ENCODE measurements around the gene DIS3L2.

The DIS3L2 gene

DNA sequence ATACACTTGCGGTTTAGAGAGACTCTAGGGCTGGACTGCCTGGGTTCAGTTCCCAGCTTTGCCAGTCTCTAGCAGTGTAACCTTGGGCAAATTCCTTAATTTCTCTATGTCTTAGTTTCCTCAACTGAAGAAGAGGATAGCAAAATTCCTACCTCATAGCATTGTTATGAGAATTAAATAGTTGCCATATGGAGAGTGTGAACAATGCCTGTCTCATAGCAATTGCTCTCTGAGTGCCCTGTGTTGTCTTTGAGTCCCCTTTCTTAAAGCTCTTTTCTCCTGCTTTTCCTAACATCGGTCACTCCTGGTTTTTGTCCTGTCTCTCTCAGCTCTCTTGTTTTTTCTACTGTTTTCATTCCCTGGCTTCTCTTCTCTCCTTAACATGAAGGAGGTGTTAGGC lies 300.3 kb downstream of the DIS3L2 start:
- no peak for TF ChIP-seq POLR2A (IDR thresholded peaks at IDR 0.05; ENCODE audit: low read length)
- DNase-seq = no peak

GRCh38 chr2:232263295-232263694 lies 301.8 kb downstream of the DIS3L2 start:
- TF ChIP-seq POLR2A (IDR thresholded peaks at IDR 0.05; ENCODE audit: low read length) (no peak), GATA1 (IDR thresholded peaks at IDR 0.05; ENCODE audit: low read depth, low read length) (no peak)
- no peak for DNase-seq

DNA sequence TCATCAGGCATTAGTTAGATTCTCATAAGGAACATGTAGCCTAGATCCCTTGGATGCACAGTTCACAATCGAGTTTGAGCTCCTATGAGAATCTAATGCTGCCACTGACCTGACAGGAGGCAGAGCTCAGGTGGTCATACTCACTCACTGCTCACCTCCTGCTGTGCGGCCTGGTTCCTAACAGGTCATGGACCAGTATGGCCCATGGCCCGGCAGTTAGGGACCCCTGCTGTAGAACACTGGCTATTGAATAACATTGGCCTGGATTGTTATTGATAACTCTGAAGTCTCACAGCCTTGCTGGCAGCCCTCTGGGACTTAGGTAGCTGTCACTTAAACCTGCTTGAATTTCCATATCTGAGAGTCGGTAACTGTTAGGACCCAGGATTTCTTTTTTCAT lies 302.6 kb downstream of the DIS3L2 start:
- no peak for TF ChIP-seq POLR2A (IDR thresholded peaks at IDR 0.05; ENCODE audit: low read length)
- no peak for TF ChIP-seq GATA1 (IDR thresholded peaks at IDR 0.05; ENCODE audit: low read depth, low read length)
- no peak for DNase-seq

DNA sequence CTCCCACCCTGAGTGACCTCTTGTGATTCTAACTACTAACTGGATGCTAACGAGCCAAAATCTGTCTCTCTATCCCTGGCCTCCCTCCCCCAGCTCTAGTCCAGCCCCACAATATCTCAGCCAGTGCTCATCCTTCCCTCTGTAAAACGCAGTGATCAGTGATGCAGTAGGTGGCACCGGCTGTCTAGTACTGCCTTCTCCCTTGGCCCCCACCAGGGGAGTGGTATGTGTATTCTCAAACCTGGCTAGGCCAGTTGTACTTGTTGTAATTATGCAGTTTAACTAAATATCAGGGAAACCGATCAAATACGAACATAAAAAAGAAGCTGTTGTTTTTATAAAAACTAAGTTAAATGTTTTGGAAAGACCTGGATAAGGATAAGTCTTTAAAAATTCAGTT lies 303.8 kb downstream of the DIS3L2 start:
- no peak for DNase-seq
- TF ChIP-seq POLR2A (IDR thresholded peaks at IDR 0.05; ENCODE audit: low read length) (no peak), GATA1 (IDR thresholded peaks at IDR 0.05; ENCODE audit: low read depth, low read length) (no peak)

GRCh38 chr2:232268636-232269165 lies 307.2 kb downstream of the DIS3L2 start:
- TF ChIP-seq POLR2A (IDR thresholded peaks at IDR 0.05; ENCODE audit: low read length) (no peak), GATA1 (IDR thresholded peaks at IDR 0.05; ENCODE audit: low read depth, low read length) (no peak)
- DNase-seq = no peak

DNA sequence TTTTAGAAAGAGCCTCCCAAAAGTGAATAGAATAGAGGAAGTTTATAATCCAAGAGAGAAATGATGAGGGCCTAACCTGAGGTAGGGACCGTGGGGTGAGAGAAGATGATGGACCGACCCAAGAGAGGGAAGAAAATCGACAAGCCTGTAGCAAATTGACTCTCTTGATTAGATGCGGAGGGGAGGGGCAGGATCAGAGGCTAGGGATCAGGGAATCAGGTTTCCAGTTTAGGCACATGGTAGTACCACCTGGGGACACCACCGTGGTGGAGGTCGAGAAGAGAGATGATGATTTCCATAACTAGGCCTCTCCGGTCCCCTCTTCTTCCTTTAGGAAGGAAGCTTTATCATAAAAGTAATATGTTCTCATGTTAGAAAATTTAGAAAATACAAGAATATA lies 308.4 kb downstream of the DIS3L2 start:
- no peak for TF ChIP-seq GATA1 (IDR thresholded peaks at IDR 0.05; ENCODE audit: low read depth, low read length)
- TF ChIP-seq POLR2A (IDR thresholded peaks at IDR 0.05; ENCODE audit: low read length) = no peak
- DNase-seq = no peak

GRCh38 chr2:232273903-232274643 lies 312.6 kb downstream of the DIS3L2 start:
- no peak for DNase-seq
- TF ChIP-seq GATA1 (IDR thresholded peaks at IDR 0.05; ENCODE audit: low read depth, low read length) (no peak), POLR2A (IDR thresholded peaks at IDR 0.05; ENCODE audit: low read length) (no peak)

DNA sequence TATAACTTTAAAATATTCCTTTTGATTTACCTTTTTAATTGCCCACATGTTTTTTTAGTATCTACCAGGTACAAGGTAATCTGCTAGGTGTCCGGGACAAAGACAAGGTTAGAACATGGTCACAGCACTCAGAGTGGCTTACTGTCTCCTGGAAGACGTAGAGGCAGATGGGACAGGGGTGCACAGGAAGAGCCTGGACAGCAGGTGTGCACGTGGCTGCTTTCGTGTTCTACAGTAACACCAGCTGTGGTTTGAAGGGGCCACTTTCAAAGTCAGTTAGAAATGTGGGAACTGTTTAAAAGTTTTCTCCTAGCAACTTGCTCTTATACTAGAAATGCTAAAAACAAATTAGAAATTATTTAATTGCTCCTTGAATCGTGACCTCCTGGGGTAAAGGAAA lies 314.2 kb downstream of the DIS3L2 start:
- no peak for TF ChIP-seq POLR2A (IDR thresholded peaks at IDR 0.05; ENCODE audit: low read length)
- no peak for TF ChIP-seq GATA1 (IDR thresholded peaks at IDR 0.05; ENCODE audit: low read depth, low read length)
- no peak for DNase-seq

- DNase-seq = no peak
- TF ChIP-seq GATA1 (IDR thresholded peaks at IDR 0.05; ENCODE audit: low read depth, low read length) = no peak
- TF ChIP-seq POLR2A (IDR thresholded peaks at IDR 0.05; ENCODE audit: low read length) = no peak
These were observed 314.7 kb downstream of the DIS3L2 start for GRCh38 chr2:232276084-232276732.

DNA sequence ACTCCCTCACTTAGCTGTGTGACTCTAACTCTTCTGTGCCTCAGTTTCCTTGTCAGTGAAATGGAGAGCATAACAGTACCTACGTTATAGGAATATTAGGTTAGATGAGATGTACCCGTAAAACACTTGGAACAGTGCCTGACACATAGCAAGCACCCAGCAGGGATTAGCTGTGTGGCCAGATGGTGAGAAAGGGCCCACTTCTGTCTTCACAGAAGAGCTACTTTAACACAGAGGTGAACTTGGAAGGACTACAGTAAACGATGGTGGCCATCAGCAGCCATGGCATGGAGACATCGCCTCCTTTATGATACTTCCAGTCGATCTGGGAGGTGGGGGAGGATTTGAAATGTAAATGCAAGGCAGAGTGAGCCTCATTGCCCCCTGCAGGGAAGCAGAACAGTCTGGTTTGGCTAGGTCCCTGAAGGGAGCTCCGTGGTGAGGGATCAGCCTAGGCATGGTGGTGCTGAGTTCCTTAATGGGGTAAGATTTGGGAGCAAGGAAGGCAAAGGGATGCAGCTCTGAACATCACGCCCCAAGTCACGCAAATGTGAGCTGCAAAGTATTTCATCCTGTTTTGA lies 315.3 kb downstream of the DIS3L2 start:
- TF ChIP-seq GATA1 (IDR thresholded peaks at IDR 0.05; ENCODE audit: low read depth, low read length) (no peak), POLR2A (IDR thresholded peaks at IDR 0.05; ENCODE audit: low read length) (no peak)
- no peak for DNase-seq

- DNase-seq = no peak
- TF ChIP-seq POLR2A (IDR thresholded peaks at IDR 0.05; ENCODE audit: low read length) (no peak), GATA1 (IDR thresholded peaks at IDR 0.05; ENCODE audit: low read depth, low read length) (no peak)
These were observed 317.0 kb downstream of the DIS3L2 start for GRCh38 chr2:232278534-232278933.

- TF ChIP-seq GATA1 (IDR thresholded peaks at IDR 0.05; ENCODE audit: low read depth, low read length) = no peak
- no peak for TF ChIP-seq POLR2A (IDR thresholded peaks at IDR 0.05; ENCODE audit: low read length)
- no peak for DNase-seq
These were observed 318.8 kb downstream of the DIS3L2 start for GRCh38 chr2:232280341-232280740.

GRCh38 chr2:232281858-232282507 lies 320.5 kb downstream of the DIS3L2 start:
- TF ChIP-seq GATA1 (IDR thresholded peaks at IDR 0.05; ENCODE audit: low read depth, low read length) = no peak
- TF ChIP-seq POLR2A (IDR thresholded peaks at IDR 0.05; ENCODE audit: low read length) = no peak
- DNase-seq = no peak

DNA sequence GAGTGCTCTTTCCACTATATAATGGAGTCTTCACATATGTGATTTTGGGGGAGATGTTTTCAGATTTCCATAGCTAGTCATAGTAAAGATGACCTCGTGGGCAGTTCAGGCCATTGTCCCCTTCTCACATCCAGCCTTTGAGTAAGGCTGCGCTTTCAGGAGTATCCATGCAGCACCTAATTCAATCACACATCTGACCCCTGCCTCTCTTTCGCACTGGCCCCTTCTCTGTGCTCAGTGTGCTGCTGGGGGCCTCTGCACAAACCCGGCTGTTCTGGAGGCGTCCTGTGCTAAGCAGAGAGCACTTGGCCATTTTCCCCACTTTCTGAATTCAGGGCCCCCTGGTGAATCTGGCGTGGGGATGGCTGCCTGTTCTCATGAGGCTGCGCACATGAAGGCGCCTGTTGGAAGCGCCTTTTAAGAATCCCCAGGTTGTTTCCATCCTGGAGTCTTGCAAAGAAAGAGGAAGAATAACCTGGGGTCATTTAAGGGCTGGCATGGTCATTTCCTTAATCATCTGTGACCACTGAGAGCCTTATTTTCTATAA lies 321.1 kb downstream of the DIS3L2 start:
- DNase-seq = no peak
- TF ChIP-seq GATA1 (IDR thresholded peaks at IDR 0.05; ENCODE audit: low read depth, low read length) = no peak
- no peak for TF ChIP-seq POLR2A (IDR thresholded peaks at IDR 0.05; ENCODE audit: low read length)

All from erythroblast (primary cell).